GM21423 (cell line): ENCODE data around the gene LITAFD.
"Not testable (repeated sequence)": the region's sequence is repeated elsewhere in the genome, so short reads cannot be mapped to it uniquely, and the experiment has no call there.

Source experiments
- ATAC-seq: cut with Tn5 transposase; IDR thresholded peaks from one replicate; pipeline ENCODE4 v1.9.1; 2021; ENCODE audit warnings: mild to moderate bottlenecking, moderate library complexity; ENCODE audit not compliant: unreplicated experiment

The LITAFD gene

GRCh38 chr16:8869212-8869987 lies 12.8 kb upstream of the LITAFD start:
- no peak for ATAC-seq

- not testable (repeated sequence) for ATAC-seq
Observed at GRCh38 chr16:8869988-8870241, 12.2 kb upstream of the LITAFD start.

- ATAC-seq = no peak
Observed at GRCh38 chr16:8872071-8872470, 10.1 kb upstream of the LITAFD start.

GRCh38 chr16:8872967-8873865 lies 8.9 kb upstream of the LITAFD start:
- no peak for ATAC-seq

- ATAC-seq = not testable (repeated sequence)
Observed at GRCh38 chr16:8873866-8874195, 8.3 kb upstream of the LITAFD start.

- no peak for ATAC-seq
Observed at GRCh38 chr16:8874388-8874787, 7.8 kb upstream of the LITAFD start.

- not testable (repeated sequence) for ATAC-seq
Observed at GRCh38 chr16:8875317-8875716, 6.8 kb upstream of the LITAFD start.

- ATAC-seq = no peak
Observed at GRCh38 chr16:8877894-8878522, 4.1 kb upstream of the LITAFD start.

GRCh38 chr16:8878523-8878911 lies 3.6 kb upstream of the LITAFD start:
- ATAC-seq = no peak

GRCh38 chr16:8880839-8881510 lies 1.2 kb upstream of the LITAFD start:
- no peak for ATAC-seq

GRCh38 chr16:8882725-8883377 lies 700 bp downstream of the LITAFD start:
- no peak for ATAC-seq

GRCh38 chr16:8885674-8886592 lies 3.8 kb downstream of the LITAFD start:
- no peak for ATAC-seq

GRCh38 chr16:8886593-8887430 lies 4.7 kb downstream of the LITAFD start:
- no peak for ATAC-seq

GRCh38 chr16:8887431-8887765 lies 5.2 kb downstream of the LITAFD start:
- ATAC-seq = no peak

GRCh38 chr16:8887952-8888560 lies 5.9 kb downstream of the LITAFD start:
- no peak for ATAC-seq

- ATAC-seq = no peak
Observed at GRCh38 chr16:8888951-8889892, 7.1 kb downstream of the LITAFD start.

- ATAC-seq = no peak
Observed at GRCh38 chr16:8889893-8890548, 7.9 kb downstream of the LITAFD start.
